Naive B cell (primary cell): Measurements from ENCODE around the gene SLC6A16. TPM values are rescaled to one million over a fixed set of nuclear protein-coding genes. Genes with fewer than 3 reads are reported as not detected.
"Not testable (repeated sequence)": the region's sequence is repeated elsewhere in the genome, so short reads cannot be mapped to it uniquely, and the experiment has no call there.

Experiments
- ATAC-seq, 2 donors: fragments of 150-1000 bp; cut with Tn5 transposase; 2 replicates each; pipeline ENCODE4 v1.10.0; 2021; ENCODE audit warnings: low read depth in 2 of 2, mild to moderate bottlenecking in 2 of 2, moderate library complexity in 2 of 2
- DNase-seq: peaks from one replicate; pipeline ENCODE4 v3.0.0; 2022
- H3K27ac Mint-ChIP-seq, 6 donors: one replicate each; pipeline ENCODE4 v1.8.0; 2020 to 2022; ENCODE audit warnings: mild to moderate bottlenecking in 6 of 6, mixed read lengths in 6 of 6, moderate library complexity in 5 of 6, inconsistent platforms in 2 of 6
- H3K27me3 Mint-ChIP-seq, 3 donors: one replicate each; pipeline ENCODE4 v1.8.0; 2021 to 2022; ENCODE audit warnings: mixed read lengths in 3 of 3, mild to moderate bottlenecking in 1 of 3
- H3K36me3 Mint-ChIP-seq, 2 donors: one replicate each; pipeline ENCODE4 v1.8.0; 2020 to 2022; ENCODE audit warnings: mixed read lengths in 2 of 2, inconsistent platforms in 1 of 2, mild to moderate bottlenecking in 1 of 2
- H3K4me1 Mint-ChIP-seq, 3 donors: one replicate each; pipeline ENCODE4 v1.8.0; 2020 to 2022; ENCODE audit warnings: mixed read lengths in 3 of 3, inconsistent platforms in 1 of 3, mild to moderate bottlenecking in 1 of 3, moderate library complexity in 1 of 3
- H3K4me3 Mint-ChIP-seq, 8 donors: one replicate each; pipeline ENCODE4 v1.8.0; 2020 to 2022; ENCODE audit warnings: mild to moderate bottlenecking in 8 of 8, mixed read lengths in 8 of 8, moderate library complexity in 8 of 8, inconsistent platforms in 2 of 8
- H3K9me3 Mint-ChIP-seq, 7 donors: one replicate each; pipeline ENCODE4 v1.8.0; 2020 to 2022; ENCODE audit warnings: mixed read lengths in 7 of 7, mild to moderate bottlenecking in 5 of 7, inconsistent platforms in 2 of 7, moderate library complexity in 1 of 7
- polyA plus RNA-seq, 6 donors: library from polyadenylated mRNA; unstranded; fragments of 300-500 nt; fragmentation: Illumina TruSeq; gene quantifications; one replicate each; pipeline ENCODE4 v1.2.3, GENCODE V29; 2021; ENCODE audit warnings: low read depth in 6 of 6

Gene SLC6A16
- polyA plus RNA-seq: 10 to 100 TPM in 1 of 6 donors, 1 to 10 TPM in 5; 5.8 to 17.4 (median 8.4) TPM

DNA sequence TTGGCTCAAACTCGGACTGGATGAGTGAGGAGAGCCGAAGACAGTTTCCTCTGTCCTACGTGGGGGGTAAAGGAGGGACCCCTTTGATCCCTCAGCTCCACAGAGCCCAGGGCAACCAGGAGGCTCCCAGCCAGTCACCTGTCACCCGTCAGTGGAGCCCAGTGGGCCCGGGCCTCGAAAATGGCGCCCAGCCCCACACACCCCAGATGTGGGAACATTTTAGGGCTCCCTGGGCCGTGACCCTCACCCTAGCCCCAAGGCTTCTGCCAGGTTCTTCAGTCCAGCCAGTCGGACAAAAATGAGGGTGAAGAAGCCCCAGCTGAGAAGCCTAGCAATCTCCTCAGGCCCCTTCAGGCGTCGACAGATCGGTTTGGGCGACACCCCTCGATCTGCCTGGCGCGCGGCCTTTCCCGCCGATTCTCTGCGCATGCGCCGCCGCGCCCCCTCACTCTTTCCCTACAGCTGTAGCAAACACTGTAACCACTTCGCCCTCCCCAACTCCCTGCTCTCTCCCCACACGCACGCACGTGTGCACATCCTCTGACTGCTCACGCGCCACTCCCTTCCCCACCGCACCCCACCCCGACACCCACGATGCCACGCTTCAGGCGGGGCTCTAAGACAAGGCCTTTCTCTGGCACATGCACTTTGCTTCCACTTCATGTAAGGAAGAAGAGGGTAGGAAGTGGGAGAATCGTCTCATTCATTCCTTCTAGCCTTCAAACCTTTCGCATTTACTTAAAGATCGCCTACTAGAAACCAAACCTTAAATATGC lies at the start of gene SLC6A16:
SLC6A16 (minus strand) TSS at position 391 of the 776 bp plus-strand sequence. CDS start 13,844 bp downstream, outside the sequence.
- H3K9me3 Mint-ChIP-seq: peaks cover 3 to 24% (median 12%) of the 10 kb centered on the region in 7 donors
- peaks cover 42 to 77% (median 46%) of the 10 kb centered on the region in 3 donors for H3K4me1 Mint-ChIP-seq
- DNase-seq: peak; percentile 47
- no peaks in the 10 kb centered on the region for H3K27me3 Mint-ChIP-seq
- peaks cover 10 to 14% of the 10 kb centered on the region in 2 donors for H3K36me3 Mint-ChIP-seq
- peak; percentile 20 to 32 for ATAC-seq
- H3K4me3 Mint-ChIP-seq: peak within 1 kb of the TSS; percentile 56 to 90 (median 76)
- H3K27ac Mint-ChIP-seq: peak within 1 kb of the TSS; percentile 94 to 99 (median 97)

GRCh38 chr19:49373174-49373573 lies 48.2 kb upstream of the SLC6A16 start:
- H3K4me1 Mint-ChIP-seq, DNase-seq, ATAC-seq, H3K4me3 Mint-ChIP-seq, H3K27ac Mint-ChIP-seq: not testable (repeated sequence)
- Mint-ChIP-seq H3K36me3 (peaks cover 0 to 16% of the 10 kb centered on the region in 2 donors), H3K9me3 (peaks cover 0 to 18% (median 8%) of the 10 kb centered on the region in 7 donors), H3K27me3 (peaks cover 0 to 18% (median 13%) of the 10 kb centered on the region in 3 donors)

GRCh38 chr19:49371184-49371583 lies 46.2 kb upstream of the SLC6A16 start:
- H3K4me3 Mint-ChIP-seq: no peak overlapping the region
- no peak for DNase-seq
- peaks cover 0 to 5% (median 1%) of the 10 kb centered on the region in 3 donors for H3K4me1 Mint-ChIP-seq
- peaks cover 0 to 12% of the 10 kb centered on the region in 2 donors for H3K36me3 Mint-ChIP-seq
- H3K9me3 Mint-ChIP-seq: peaks cover 0 to 18% (median 8%) of the 10 kb centered on the region in 7 donors
- H3K27ac Mint-ChIP-seq: no peak overlapping the region
- ATAC-seq: no peak
- H3K27me3 Mint-ChIP-seq: peaks cover 0 to 12% (median 7%) of the 10 kb centered on the region in 3 donors

- peaks cover 0 to 18% (median 8%) of the 10 kb centered on the region in 7 donors for H3K9me3 Mint-ChIP-seq
- H3K4me3 Mint-ChIP-seq: no peak overlapping the region
- no peaks in the 10 kb centered on the region for H3K27me3 Mint-ChIP-seq
- peaks cover 0 to 7% of the 10 kb centered on the region in 2 donors for H3K36me3 Mint-ChIP-seq
- H3K4me1 Mint-ChIP-seq: peaks cover 0 to 13% (median 5%) of the 10 kb centered on the region in 3 donors
- no peak for ATAC-seq
- DNase-seq: no peak
- H3K27ac Mint-ChIP-seq: no peak overlapping the region
Measured at GRCh38 chr19:49368711-49369358, 43.8 kb upstream of the SLC6A16 start.

- peaks cover 0 to 7% of the 10 kb centered on the region in 2 donors for H3K36me3 Mint-ChIP-seq
- H3K27me3 Mint-ChIP-seq: no peaks in the 10 kb centered on the region
- no peak for DNase-seq
- H3K9me3 Mint-ChIP-seq: peaks cover 0 to 18% (median 8%) of the 10 kb centered on the region in 7 donors
- no peak overlapping the region for H3K27ac Mint-ChIP-seq
- ATAC-seq: no peak
- peaks cover 5 to 22% (median 10%) of the 10 kb centered on the region in 3 donors for H3K4me1 Mint-ChIP-seq
- peak overlapping the region in 1 of 8 donors; percentile 35 for H3K4me3 Mint-ChIP-seq
Measured at GRCh38 chr19:49366110-49366509, 41.1 kb upstream of the SLC6A16 start.

DNA sequence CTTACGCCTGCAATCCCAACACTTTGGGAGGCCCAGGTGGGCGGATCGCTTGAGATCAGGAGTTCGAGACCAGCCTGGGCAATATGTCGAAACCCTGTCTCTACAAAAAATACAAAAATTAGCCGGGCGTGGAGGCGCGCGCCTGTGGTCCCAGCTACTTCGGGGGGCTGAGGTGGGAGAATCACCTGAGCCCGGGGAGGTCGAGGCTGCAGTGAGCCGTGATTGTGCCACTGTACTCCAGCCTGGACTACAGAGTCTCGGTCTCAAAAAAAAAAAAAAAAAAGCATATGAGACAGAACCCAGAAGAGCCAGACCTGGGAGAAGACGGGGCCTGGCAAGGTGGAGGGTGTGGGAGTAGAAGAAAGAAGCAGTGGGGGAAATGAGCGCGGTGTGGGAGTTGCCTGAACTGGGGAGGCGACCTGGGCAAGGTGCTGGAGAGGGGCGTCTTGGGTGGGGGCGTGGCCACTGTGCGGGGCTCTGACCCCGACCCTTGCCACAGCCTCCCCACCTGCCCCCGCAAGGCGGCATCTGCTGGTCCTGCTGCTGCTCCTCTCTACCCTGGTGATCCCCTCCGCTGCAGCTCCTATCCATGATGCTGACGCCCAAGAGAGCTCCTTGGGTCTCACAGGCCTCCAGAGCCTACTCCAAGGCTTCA lies 39.2 kb upstream of the SLC6A16 start:
- no peaks in the 10 kb centered on the region for H3K27me3 Mint-ChIP-seq
- DNase-seq: no peak
- peaks cover 0 to 5% (median under 1%) of the 10 kb centered on the region in 7 donors for H3K9me3 Mint-ChIP-seq
- peaks cover under 1 to 40% (median 24%) of the 10 kb centered on the region in 3 donors for H3K4me1 Mint-ChIP-seq
- no peaks in the 10 kb centered on the region for H3K36me3 Mint-ChIP-seq
- ATAC-seq: no peak
- peak overlapping the region in 5 of 8 donors; percentile 22 to 70 (median 39) for H3K4me3 Mint-ChIP-seq
- peak overlapping the region in 1 of 6 donors; percentile 70 for H3K27ac Mint-ChIP-seq

DNA sequence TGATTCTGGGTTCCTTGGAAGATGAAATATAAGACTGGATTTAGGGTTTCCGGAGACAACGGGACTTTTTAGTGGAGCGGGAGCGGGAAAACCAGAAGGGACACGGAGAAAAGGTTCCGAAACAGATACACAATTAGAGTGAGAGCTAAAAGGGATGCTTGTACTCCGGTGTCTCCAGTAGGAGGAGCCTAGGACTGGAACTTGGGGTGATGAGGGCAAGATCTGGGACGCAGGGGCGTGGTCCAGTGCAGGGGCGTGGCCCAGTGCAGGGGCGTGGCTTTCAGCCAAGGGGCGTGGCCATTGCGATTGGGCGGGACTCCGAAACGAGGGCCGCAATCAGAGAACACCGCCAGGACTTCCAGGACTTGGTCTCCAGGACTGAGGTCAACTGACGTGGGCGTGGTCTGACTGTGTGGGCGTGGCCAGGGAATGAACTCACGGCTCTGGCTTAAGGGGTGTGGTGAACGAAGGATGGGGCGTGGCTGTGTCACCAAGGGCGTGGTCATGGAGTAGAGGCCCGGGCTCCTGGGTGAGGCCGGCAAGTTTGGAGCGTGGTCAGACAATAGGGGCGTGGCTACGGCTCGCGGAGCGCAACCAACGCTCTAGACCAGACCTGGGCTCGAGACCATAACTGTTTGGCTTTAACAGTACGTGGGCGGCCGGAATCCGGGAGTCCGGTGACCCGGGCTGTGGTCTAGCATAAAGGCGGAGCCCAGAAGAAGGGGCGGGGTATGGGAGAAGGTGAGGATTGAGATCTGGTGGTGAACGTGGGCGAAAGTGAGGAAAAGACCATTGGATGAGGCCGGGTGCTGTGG lies 38.5 kb upstream of the SLC6A16 start, which contains the start of gene DKKL1:
DKKL1 (plus strand) TSS at position 610 of the 815 bp plus-strand sequence; CDS start at position 732, 122 bp downstream.
- H3K4me3 Mint-ChIP-seq: peak within 1 kb of the TSS in 6 of 8 donors; percentile 22 to 70 (median 40)

DNA sequence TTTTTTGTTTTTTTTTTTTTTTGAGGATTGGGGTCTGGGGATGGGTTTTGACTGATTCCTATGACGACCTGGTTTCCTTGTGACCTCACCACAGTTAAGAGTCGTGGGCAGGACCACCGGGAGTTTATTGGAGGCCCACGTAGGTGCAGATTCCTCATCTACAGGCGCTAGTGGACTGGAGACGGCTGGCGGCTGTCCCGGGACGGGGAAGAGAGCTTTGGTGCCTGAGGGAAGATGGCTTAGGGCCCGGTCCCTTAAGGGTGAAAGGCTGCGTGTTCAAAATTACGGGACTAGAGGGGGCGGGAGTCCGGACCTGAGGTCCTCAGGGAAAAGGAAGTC lies 37.9 kb upstream of the SLC6A16 start:
- no peaks in the 10 kb centered on the region for H3K9me3 Mint-ChIP-seq
- H3K36me3 Mint-ChIP-seq: no peaks in the 10 kb centered on the region
- ATAC-seq: peak in 1 of 2 donors; percentile 5
- H3K4me1 Mint-ChIP-seq: peaks cover 0 to 49% (median 24%) of the 10 kb centered on the region in 3 donors
- DNase-seq: no peak
- no peak overlapping the region for H3K27ac Mint-ChIP-seq
- no peak overlapping the region for H3K4me3 Mint-ChIP-seq
- H3K27me3 Mint-ChIP-seq: no peaks in the 10 kb centered on the region

More for the DNA sequence above, 38.5 kb upstream of the SLC6A16 start, which contains the start of gene DKKL1:
- DNase-seq (peak; percentile 74), ATAC-seq (peak; percentile 68 to 71)
- H3K27me3 Mint-ChIP-seq: no peaks in the 10 kb centered on the region
- H3K9me3 Mint-ChIP-seq: no peaks in the 10 kb centered on the region
- H3K27ac Mint-ChIP-seq: peak within 1 kb of the TSS in 1 of 6 donors; percentile 70
- H3K36me3 Mint-ChIP-seq: no peaks in the 10 kb centered on the region
- H3K4me1 Mint-ChIP-seq: peaks cover 0 to 43% (median 24%) of the 10 kb centered on the region in 3 donors

GRCh38 chr19:49362048-49362928 lies 37.3 kb upstream of the SLC6A16 start, which contains the start of gene TEAD2:
TEAD2 (minus strand) TSS chr19:49362416; CDS start chr19:49360075, 2,341 bp downstream.
- Mint-ChIP-seq H3K4me1 (peaks cover 4 to 55% (median 27%) of the 10 kb centered on the region in 3 donors), H3K27me3 (no peaks in the 10 kb centered on the region), H3K4me3 (peak within 1 kb of the TSS in 1 of 8 donors; percentile 83), H3K36me3 (no peaks in the 10 kb centered on the region), H3K27ac (peak within 1 kb of the TSS in 5 of 6 donors; percentile 57 to 98 (median 85)), H3K9me3 (no peaks in the 10 kb centered on the region)
- DNase-seq: no peak
- peak; percentile 7 to 10 for ATAC-seq

GRCh38 chr19:49361438-49362047 lies 36.6 kb upstream of the SLC6A16 start:
- H3K27me3 Mint-ChIP-seq: no peaks in the 10 kb centered on the region
- H3K4me1 Mint-ChIP-seq: peaks cover 11 to 62% (median 34%) of the 10 kb centered on the region in 3 donors
- no peaks in the 10 kb centered on the region for H3K36me3 Mint-ChIP-seq
- DNase-seq: no peak
- peak in 1 of 2 donors; percentile 11 for ATAC-seq
- H3K9me3 Mint-ChIP-seq: no peaks in the 10 kb centered on the region
- H3K4me3 Mint-ChIP-seq: peak overlapping the region in 1 of 8 donors; percentile 83
- peak overlapping the region in 5 of 6 donors; percentile 57 to 98 (median 85) for H3K27ac Mint-ChIP-seq
